Neural crest cell (in vitro differentiated cells): Measurements from ENCODE around the gene TBC1D10A. TPM values are rescaled to one million over a fixed set of nuclear protein-coding genes. Genes with fewer than 3 reads are reported as not detected.
A peak's percentile ranks its signal among the peaks of the same experiment; 100 is the strongest.

Experiments
- DNase-seq: peaks from one replicate; pipeline ENCODE4 v3.0.0; 2021; ENCODE audit warnings: low read depth, mixed read lengths, low spot score
- H3K27ac Mint-ChIP-seq: one replicate; pipeline ENCODE4 v1.8.0; 2021; ENCODE audit warnings: mild to moderate bottlenecking, mixed read lengths; ENCODE audit not compliant: unreplicated experiment
- H3K27me3 Mint-ChIP-seq: 2 replicates; pipeline ENCODE4 v1.8.0; 2021; ENCODE audit warnings: low read depth, mild to moderate bottlenecking, mixed read lengths
- H3K36me3 Mint-ChIP-seq: 2 replicates; pipeline ENCODE4 v1.8.0; 2021; ENCODE audit warnings: low read depth, mild to moderate bottlenecking, mixed read lengths
- H3K4me1 Mint-ChIP-seq: 2 replicates; pipeline ENCODE4 v1.8.0; 2021; ENCODE audit warnings: mixed read lengths
- H3K4me3 Mint-ChIP-seq: one replicate; pipeline ENCODE4 v1.8.0; 2021; ENCODE audit warnings: mild to moderate bottlenecking, mixed read lengths
- H3K9me3 Mint-ChIP-seq: 2 replicates; pipeline ENCODE4 v1.8.0; 2021; ENCODE audit warnings: mixed read lengths
- total RNA-seq: library from RNA; stranded (reverse); gene quantifications from 2 replicates; pipeline ENCODE4 v1.2.1, GENCODE V29; 2021
- TF ChIP-seq, protein P1 (sequence below): fragments of 200-600 bp; sonication (generic); conservative IDR thresholded peaks from 2 replicates; pipeline ENCODE4 v1.5.0; 2021; ENCODE audit warnings: antibody characterized with exemption, mild to moderate bottlenecking

Gene TBC1D10A
- total RNA-seq, 1 donor from 2014 or later: 8.5 TPM

DNA sequence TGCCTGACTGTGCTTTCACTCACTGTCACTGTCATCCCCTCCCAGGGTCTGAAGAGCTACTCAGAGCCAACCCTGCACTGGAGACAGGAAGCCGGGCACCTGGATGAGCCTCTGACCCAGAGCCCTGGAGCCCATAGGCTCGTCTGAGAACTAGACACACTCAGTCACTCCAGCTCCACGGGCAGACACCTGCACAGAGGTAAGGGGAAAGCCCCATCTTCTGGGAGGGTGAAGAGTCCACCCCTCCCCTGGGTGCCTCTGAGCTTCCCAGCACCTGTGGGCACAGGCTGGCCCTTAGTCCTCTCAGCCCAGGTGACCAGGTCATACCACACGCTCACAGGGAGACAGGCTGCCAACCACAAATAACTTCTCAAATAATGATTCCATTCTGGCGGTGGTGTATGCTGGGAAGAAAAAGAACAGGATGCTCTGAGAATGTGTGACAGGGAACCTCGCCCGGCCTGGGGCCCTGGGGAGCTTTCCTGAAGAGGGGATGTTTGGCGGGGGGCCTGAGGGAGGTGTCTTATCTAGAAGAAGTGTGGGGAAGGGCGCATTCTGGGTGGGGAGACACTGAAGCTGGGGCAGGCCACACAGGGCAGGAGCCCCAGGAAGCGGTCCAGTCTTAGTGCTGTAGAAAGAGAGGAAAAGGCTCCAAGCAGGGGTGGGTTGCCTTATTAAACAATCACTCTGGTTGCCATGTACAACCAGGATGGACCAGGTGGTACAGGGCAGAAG is 35.3 kb upstream of the TBC1D10A start:
- DNase-seq: no peak
- Mint-ChIP-seq H3K4me3 (no peak overlapping the region), H3K9me3 (no peaks in the 10 kb centered on the region), H3K27me3 (no peaks in the 10 kb centered on the region), H3K4me1 (peaks cover 11% of the 10 kb centered on the region), H3K36me3 (no peaks in the 10 kb centered on the region), H3K27ac (peak overlapping the region; percentile 67)
- TF ChIP-seq, protein P1, sequence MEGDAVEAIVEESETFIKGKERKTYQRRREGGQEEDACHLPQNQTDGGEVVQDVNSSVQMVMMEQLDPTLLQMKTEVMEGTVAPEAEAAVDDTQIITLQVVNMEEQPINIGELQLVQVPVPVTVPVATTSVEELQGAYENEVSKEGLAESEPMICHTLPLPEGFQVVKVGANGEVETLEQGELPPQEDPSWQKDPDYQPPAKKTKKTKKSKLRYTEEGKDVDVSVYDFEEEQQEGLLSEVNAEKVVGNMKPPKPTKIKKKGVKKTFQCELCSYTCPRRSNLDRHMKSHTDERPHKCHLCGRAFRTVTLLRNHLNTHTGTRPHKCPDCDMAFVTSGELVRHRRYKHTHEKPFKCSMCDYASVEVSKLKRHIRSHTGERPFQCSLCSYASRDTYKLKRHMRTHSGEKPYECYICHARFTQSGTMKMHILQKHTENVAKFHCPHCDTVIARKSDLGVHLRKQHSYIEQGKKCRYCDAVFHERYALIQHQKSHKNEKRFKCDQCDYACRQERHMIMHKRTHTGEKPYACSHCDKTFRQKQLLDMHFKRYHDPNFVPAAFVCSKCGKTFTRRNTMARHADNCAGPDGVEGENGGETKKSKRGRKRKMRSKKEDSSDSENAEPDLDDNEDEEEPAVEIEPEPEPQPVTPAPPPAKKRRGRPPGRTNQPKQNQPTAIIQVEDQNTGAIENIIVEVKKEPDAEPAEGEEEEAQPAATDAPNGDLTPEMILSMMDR: no peak

DNA sequence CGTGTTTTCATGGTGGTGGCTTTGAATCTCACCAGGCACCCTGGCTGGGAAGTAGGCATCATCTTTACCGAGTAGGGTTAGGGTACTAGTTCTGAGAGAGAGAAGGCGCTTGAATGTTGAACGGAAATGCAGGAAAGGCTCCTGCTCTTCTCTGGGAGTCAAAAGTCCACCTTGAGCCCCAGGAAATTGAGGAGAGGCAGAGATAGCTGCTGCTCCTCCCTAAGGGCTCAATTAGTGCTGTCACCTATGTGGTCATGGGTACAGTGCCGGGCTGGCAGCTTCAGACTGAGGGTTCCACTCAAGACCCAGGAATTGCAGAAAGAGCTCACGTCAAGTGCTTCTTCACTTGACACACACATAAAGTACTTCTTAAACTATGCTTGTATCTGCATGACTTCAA is 31.8 kb upstream of the TBC1D10A start:
- Mint-ChIP-seq H3K36me3 (no peaks in the 10 kb centered on the region), H3K9me3 (no peaks in the 10 kb centered on the region), H3K27ac (no peak overlapping the region), H3K4me1 (peaks cover 40% of the 10 kb centered on the region), H3K4me3 (peak overlapping the region; percentile 99), H3K27me3 (no peaks in the 10 kb centered on the region)
- no peak for DNase-seq
- TF ChIP-seq, protein P1: no peak

DNA sequence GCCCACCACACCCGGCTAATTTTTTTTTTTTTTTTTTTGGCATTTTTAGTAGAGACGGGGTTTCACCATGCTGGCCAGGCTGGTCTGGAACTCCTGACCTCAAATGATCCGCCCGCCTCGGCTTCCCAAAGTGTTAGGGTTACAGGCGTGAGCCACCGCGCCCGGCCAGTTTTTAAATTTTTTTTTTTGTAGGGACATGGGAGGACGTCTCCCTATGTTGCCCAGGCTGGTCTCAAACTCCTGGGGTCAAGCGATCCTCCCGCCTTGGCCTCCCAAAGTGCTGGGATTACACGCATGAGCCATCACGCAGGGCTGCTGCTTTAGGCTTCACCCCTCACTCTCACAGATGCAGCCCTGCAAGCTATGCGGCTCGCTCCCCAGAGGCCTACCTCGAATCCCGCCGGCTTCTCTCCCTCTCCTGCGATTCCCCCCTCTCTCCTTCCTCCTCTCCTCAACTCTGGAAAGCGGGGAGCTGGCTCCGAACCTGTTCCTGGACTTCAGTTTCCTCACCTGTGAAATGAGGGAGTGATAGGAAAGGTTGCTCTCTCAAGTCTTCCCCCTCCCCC is 31.0 kb upstream of the TBC1D10A start:
- Mint-ChIP-seq H3K27me3 (no peaks in the 10 kb centered on the region), H3K4me3 (peak overlapping the region; percentile 99), H3K36me3 (no peaks in the 10 kb centered on the region), H3K9me3 (no peaks in the 10 kb centered on the region), H3K27ac (peak overlapping the region; percentile 71), H3K4me1 (peaks cover 40% of the 10 kb centered on the region)
- TF ChIP-seq, protein P1: no peak
- no peak for DNase-seq

DNA sequence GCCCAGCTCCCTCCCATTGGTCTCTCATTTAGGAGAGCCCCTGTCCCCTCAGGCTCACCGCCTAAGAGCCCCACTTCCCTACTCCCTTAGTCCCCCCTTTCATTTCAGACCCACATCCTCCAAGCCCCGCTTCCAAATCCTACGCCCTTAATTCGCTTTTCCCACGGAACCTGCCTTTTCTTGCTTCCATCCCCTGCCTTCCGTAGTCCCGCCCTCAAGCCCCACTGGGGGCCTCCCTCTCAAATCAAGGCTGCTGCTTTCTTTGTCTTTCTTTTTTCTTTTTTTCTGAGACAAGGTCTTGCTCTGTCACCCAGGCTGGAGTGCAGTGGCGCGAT is 30.5 kb upstream of the TBC1D10A start:
- H3K27ac Mint-ChIP-seq: peak overlapping the region; percentile 98
- TF ChIP-seq, protein P1: no peak
- H3K4me1 Mint-ChIP-seq: peaks cover 40% of the 10 kb centered on the region
- peak overlapping the region; percentile 99 for H3K4me3 Mint-ChIP-seq
- DNase-seq: no peak
- no peaks in the 10 kb centered on the region for H3K9me3 Mint-ChIP-seq
- H3K27me3 Mint-ChIP-seq: no peaks in the 10 kb centered on the region
- peaks cover 2% of the 10 kb centered on the region for H3K36me3 Mint-ChIP-seq

DNA sequence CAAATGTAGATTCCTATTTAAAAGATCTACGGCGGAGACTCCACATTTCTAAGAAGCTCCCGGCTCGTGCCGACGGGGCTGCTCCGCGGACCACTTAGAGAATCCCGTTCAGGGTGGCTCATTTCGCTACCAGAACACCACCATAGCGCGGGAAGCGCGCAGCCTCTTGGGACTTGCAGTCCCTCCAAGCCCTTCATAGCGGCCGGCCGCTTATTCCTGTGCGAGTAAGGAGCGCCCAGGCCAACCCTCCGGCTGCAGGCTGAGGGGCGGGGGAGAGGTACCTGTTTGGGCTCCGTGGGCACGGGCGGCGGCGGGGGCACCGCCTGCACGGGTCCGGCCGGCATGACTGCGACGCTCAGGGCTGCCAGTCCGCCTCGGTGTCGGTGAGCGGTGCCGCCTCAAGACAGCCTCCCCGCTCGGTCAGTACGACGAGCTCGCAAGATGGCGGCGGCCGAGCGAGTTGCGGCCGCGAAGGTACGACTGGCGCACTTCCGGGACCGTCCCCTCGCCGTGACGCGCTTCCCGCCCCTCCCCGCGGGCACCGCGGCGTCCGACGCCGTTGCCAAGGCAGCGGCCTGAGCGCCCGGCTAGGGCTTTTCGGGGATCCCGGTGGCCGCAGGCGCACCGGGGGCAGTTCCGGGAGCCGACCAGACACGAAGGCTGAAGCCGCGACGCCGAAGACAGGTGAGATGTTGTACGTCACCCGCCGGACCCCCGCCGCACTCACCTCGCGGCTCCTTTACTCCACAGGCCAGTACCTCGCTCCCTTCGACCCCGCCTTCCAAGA is 29.9 kb upstream of the TBC1D10A start, which contains the start of the genes CCDC157 and SF3A1:
TSS of gene CCDC157 (plus strand) at position 559 of the 787 bp plus-strand sequence. CDS start 8,994 bp downstream, outside the sequence.
TSS of gene SF3A1 (minus strand) at position 446 of the 787 bp plus-strand sequence. CDS start at position 344, 102 bp downstream.
- peak; percentile 83 for DNase-seq
- no peaks in the 10 kb centered on the region for H3K9me3 Mint-ChIP-seq
- peaks cover 2% of the 10 kb centered on the region for H3K36me3 Mint-ChIP-seq
- H3K4me1 Mint-ChIP-seq: peaks cover 40% of the 10 kb centered on the region
- H3K27ac Mint-ChIP-seq: peak within 1 kb of the TSS; percentile 98
- TF ChIP-seq, protein P1: no peak
- no peaks in the 10 kb centered on the region for H3K27me3 Mint-ChIP-seq
- peak within 1 kb of the TSS; percentile 99 for H3K4me3 Mint-ChIP-seq
